ENCODE data around the gene CHD2. TPM values are rescaled to one million over a fixed set of nuclear protein-coding genes. Genes with fewer than 3 reads are reported as not detected.

Gene CHD2
- total RNA-seq, 1 donor from 2014 or later: 57.2 TPM

GRCh38 chr15:92944946-92945521 is 44.9 kb downstream of the CHD2 start:
- peak; percentile 32 for ATAC-seq
- intact Hi-C loops (cut with micrococcal nuclease): no loop called here
- no peak for DNase-seq

DNA sequence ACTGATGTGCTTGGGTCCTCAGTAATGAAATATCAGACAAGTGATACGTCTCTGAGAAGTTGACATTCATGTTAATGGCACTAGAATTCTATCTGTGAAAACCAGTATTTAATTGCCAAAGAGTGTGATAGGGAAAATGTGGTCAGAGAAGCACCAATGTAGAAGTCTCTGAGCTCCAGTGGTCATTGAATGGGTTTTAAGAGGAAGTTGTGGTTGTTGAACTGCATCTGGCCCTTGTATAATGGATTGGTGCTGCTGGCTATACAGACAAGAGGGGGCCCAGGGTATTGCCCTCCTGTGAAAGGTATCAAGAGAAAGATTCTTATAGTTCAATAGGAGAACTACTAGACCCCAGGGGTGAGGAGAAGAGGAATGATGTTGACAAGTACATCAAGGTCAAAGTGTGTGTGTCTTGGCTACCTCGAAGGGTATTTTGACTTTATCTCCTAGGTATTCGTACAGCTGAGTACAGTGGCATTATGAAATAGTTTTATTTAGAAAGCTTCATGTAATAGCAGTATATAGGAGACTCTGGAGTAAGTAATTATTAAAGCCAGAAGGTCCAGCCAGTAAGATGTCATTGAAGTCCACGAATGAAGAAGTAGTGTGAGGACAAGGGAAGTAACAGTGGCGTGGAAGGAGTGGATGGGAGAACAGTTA is 47.1 kb downstream of the CHD2 start:
- DNase-seq (no peak), ATAC-seq (peak; percentile 63)
- intact Hi-C loops (cut with micrococcal nuclease): no loop called here

GRCh38 chr15:92949604-92950249 is 49.6 kb downstream of the CHD2 start:
- DNase-seq (no peak), ATAC-seq (no peak)
- intact Hi-C loops (cut with micrococcal nuclease): no loop called here

DNA sequence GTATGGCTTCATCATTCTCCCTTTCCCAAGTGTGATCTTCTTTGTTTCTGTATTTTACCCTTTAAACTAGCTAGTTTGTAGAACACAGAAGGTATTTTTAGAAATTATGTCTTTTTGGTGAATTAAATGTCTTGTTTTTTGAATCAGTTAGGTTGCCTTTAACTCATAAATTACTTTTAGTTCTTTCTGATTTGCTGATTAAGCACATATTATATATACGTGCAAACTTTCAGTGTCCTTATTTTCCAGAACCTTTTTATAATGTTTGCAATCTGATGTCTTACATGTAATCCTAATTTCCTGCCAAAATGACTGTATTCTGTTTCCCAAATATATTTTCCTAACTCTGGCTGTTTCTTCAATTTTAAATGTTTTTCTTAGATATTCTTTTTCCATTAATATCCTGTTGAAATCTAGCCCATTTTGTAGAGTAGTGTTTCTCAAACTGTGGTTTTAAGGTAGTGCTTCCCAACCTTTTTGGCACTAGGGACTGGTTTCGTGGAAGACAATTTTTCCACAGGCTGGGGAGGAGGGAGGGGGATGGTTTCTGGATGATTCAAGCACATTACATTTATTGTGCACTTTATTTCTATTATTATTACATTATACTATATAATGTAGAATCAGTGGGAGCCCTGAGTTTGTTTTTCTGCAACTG is 51.8 kb downstream of the CHD2 start:
- no peak for ATAC-seq
- intact Hi-C loops (cut with micrococcal nuclease): no loop called here
- DNase-seq: no peak

DNA sequence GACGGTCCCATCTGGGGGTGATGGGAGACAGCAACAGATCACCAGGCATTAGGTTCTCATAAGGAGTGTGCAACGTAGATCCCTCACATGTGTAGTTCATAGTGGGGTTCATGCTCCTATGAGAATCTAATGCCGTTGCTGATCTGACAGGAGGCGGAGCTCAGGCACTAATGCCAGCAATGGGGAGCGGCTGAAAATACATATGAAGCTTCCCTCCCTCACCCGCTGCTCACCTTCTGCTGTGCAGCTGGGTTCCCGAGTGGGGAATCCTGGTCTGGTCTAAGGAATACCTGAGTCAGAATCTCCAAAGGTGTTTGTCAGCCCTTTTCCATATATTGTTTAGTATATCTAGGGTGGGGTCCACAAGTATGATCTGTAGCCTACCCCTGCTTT is 52.3 kb downstream of the CHD2 start:
- no peak for DNase-seq
- ATAC-seq: no peak
- intact Hi-C loops (cut with micrococcal nuclease): no loop called here

GRCh38 chr15:92953566-92953965 is 53.4 kb downstream of the CHD2 start:
- ATAC-seq (no peak), DNase-seq (no peak)
- intact Hi-C loops (cut with micrococcal nuclease): no loop called here

GRCh38 chr15:92954002-92954401 is 53.9 kb downstream of the CHD2 start:
- intact Hi-C loops (cut with micrococcal nuclease): no loop called here
- ATAC-seq (no peak), DNase-seq (no peak)

DNA sequence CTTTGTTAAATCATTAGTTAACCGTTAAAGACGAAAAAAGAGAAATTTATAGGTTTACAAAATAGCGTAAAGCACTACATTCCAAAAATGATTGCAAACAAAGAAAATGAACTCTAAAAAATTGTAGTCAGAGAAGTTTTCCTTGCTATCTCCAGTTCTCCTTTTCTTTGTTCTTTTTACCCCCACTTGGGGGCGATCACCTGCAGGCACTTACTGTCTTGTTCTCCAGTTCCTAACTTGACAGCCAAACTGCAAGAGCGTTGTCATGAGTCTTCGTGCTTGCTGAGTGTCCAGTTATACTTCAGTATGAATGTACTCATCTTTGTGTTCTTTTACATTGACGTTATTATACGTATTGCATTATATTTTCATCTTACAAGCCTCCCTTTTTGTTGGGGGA is 54.5 kb downstream of the CHD2 start:
- no peak for DNase-seq
- intact Hi-C loops (cut with micrococcal nuclease): no loop called here
- no peak for ATAC-seq

- no peak for ATAC-seq
- intact Hi-C loops (cut with micrococcal nuclease): no loop called here
- DNase-seq: no peak
Observed at GRCh38 chr15:92955706-92956105, 55.6 kb downstream of the CHD2 start.

GRCh38 chr15:92958105-92958504 is 58.0 kb downstream of the CHD2 start:
- ATAC-seq: peak; percentile 13
- intact Hi-C loops (cut with micrococcal nuclease): no loop called here
- no peak for DNase-seq

DNA sequence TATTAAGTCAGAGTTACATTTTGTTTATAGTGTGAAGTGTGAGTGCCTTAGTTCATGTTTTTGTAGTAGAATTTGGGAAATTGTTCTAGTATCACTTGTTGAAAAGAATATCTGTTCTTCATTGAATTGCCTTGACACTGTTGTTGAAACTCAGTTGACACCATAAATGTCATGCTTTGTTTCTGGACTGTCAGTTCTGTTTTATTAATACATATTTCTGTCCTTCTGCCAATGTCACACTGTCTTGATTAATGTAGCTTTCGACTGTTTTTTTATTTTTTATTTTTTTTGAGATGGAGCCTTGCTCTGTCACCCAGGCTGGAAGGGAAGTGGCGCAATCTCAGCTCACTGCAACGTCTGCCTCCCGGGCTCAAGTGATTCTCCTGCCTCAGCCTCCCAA is 59.1 kb downstream of the CHD2 start:
- intact Hi-C loops (cut with micrococcal nuclease): no loop called here
- ATAC-seq (peak; percentile 37), DNase-seq (no peak)

DNA sequence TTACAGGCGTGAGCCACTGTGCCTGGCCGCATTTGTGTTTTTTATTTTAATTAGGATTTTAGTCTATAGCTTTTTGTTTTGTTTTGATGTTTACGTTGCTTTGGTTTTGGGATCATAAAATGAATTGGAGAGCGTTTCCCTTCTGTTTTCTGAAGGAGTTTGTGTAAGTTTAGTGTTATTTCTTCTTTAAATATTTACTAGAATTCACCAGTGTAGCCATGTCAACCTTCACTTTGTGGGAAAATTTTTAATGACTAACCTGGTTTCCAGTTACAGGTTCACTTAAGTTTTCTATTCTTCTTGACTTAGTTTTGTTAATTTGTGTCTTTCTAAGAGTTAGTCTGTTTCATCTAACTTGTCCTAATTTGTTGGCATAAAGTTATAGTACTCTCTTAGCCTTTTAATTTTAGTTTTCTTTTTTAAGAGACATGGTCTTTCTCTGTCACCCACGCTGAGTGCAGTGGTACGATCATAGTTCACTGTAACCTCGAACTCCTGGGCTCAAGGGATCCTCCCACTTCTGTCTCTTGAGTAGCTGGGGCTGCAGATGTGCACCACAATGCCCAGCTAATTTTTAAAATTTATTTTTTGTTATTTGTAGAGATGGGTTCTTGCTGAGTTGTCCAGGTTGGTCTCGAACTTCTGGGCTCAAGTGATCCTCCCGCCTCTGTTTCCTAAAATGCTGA is 61.0 kb downstream of the CHD2 start:
- no peak for DNase-seq
- no peak for ATAC-seq
- intact Hi-C loops (cut with micrococcal nuclease): no loop called here

DNA sequence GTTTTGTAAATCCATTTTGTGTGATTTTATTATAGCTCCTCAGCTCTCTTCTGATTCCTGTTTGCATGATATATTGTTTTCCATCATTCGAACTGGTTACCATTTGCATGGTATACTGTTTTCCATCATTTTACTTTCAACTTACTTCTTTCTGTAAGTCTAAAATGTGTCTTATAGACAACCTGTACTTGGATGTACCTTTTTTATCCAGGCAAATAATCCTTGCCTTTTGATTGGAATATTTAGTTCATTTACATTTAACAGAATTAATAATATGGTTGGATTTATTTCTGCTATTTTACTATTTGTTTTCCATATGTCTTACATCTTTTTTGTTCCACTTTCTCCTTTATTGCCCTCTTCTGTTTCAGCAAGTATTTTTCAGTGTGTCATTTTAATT is 62.8 kb downstream of the CHD2 start:
- ATAC-seq (no peak), DNase-seq (no peak)
- intact Hi-C loops (cut with micrococcal nuclease): no loop called here

DNA sequence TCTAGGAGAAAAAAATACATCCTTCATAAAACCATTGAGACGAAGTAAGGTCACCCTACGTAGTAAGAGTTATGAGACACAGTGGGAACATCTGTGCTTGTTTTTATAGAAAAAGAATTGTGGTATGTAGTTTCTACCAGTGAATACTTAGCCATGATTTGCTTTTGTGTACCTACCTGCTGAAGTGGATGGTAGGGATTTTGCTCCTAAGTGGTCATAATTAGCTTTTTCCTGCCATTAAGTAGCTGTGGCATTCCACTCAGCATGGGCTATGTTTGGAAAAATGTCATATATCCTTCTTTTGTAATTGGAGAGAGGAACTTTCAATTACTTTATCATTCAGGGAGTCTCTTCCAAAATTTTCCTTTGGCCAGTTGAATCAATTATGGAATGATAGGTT is 63.7 kb downstream of the CHD2 start:
- ATAC-seq: no peak
- intact Hi-C loops (cut with micrococcal nuclease): no loop called here

DNA sequence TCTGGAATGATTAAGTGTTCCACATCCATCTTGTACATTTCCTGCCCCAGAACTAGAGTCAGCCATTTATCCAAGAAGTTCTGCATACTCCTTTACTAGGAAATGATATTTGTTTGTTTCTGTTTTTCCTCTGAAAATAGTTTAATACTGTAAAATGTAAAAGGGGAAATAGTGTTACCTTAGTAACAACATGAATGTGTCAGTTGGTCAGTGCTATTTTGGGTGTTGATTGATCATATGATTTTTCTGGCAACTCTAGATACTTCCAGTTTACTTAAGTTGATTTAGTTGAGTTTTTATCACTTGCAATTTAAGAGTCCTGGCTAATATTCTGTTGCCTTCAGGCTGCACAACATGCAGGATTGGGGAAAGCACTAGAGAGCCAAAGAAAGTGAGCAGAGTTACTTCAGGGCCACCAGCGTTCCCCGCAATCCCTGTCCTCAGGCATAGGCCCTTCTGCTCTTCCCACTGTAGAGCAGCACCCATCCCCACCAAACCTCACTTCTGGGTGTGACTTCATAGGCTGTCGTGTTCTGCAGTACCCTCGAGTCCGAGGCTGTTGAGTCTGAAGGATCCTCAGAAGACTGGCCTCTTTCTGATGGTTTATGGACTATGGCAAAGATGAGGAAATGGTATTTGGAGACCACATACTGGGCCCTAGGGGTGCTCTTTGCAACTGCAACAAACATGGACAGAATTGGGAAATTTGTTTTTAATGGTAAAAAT is 69.0 kb downstream of the CHD2 start:
- DNase-seq (no peak), ATAC-seq (peak; percentile 53)
- intact Hi-C loops (cut with micrococcal nuclease): no loop called here

More for the DNA sequence above, 63.7 kb downstream of the CHD2 start:
- DNase-seq: no peak

GRCh38 chr15:92970656-92971055 is 70.5 kb downstream of the CHD2 start:
- intact Hi-C loops (cut with micrococcal nuclease): no loop called here
- no peak for ATAC-seq

GRCh38 chr15:92971081-92971480 is 71.0 kb downstream of the CHD2 start:
- DNase-seq (no peak), ATAC-seq (no peak)
- intact Hi-C loops (cut with micrococcal nuclease): no loop called here

More at GRCh38 chr15:92970656-92971055, 70.5 kb downstream of the CHD2 start:
- no peak for DNase-seq

DNA sequence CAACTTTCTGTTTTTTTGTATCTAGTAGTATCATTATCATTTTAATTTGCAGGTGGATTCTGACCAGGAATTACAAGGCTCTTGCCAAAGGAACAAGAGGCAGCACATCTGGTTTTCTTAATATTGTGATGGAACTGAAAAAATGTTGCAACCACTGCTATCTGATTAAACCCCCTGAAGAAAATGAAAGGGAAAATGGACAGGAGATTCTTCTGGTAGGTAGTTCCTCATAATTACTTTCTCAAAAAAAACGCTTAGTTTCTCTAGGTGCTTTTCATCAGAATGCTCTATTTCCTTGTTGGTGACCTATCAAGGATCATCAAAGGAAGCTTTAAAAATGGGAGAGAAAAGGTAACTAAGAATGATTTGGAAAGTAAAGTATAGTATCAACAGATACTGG is 71.6 kb downstream of the CHD2 start:
- ATAC-seq: no peak
- intact Hi-C loops (cut with micrococcal nuclease): no loop called here

More for the DNA sequence above, 71.6 kb downstream of the CHD2 start:
- DNase-seq: no peak
